GM18907 (cell line): ENCODE results near the gene FAH.
"Not testable (repeated sequence)": the region's sequence is repeated elsewhere in the genome, so short reads cannot be mapped to it uniquely, and the experiment has no call there.

Experiments used
- ATAC-seq: cut with Tn5 transposase; IDR thresholded peaks from one replicate; pipeline ENCODE4 v1.9.1; 2021; ENCODE audit warnings: mild to moderate bottlenecking, moderate library complexity; ENCODE audit not compliant: unreplicated experiment

The FAH gene

GRCh38 chr15:80151148-80151547 is 1.7 kb upstream of the FAH start:
- ATAC-seq = no peak

GRCh38 chr15:80151576-80151975 is 1.2 kb upstream of the FAH start:
- ATAC-seq = no peak

DNA sequence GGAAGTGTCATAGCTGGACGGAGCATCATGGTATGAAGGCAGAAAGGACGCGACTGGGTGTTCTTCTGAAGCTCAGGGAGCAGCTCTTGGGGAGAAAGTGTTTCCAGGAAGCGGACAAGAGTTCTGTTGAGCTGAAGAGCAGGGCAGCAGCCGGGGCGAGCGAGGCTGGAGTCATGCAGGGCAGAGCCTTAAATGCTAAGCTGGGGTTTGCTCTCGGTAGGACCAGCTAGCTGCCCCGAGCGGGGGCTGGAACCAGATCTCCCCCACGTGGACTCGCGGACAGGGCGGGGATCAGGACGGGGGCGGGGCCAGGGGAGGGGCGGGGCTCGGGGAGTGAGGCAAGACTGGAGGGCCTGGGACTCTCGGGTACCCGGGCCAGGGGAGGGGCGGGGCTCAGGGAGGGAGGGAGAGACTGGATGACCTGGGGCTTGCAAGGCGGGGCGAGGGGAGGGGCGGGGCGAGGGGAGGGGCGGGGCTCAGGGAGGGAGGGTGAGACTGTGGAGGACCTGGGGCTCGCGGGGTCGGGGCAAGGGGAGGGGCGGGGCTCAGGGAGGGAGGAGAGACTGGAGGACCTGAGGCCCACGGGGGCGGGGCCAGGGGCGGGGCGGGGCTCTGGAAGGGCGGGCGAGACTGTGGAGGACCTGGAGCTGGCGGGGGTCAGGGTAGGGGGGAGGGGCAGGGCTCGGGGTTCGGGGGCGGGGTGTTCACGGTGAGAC is 461 bp upstream of the FAH start:
- peak; percentile 57 for ATAC-seq

GRCh38 chr15:80153900-80154299 is 1.1 kb downstream of the FAH start:
- ATAC-seq = no peak

- no peak for ATAC-seq
Measured at GRCh38 chr15:80154336-80154735, 1.5 kb downstream of the FAH start.

DNA sequence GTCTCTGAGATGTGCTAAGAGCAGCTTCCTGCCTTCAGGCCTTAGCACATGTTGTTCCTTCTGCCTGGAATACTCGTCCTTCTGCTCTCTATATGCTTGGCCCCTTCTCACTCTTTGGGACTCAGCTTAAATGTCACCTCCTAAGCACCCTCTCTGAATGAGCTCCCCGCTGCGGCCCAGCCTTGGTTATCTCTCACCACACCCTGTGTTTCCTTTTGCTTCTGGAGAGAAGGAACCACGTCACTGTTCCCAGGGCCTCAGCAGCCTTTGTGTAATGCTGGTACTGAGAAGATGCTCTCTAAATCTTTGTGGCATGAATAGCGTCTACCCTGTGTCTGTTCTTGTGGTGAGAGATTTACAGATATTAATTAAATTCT is 2.2 kb downstream of the FAH start:
- ATAC-seq = no peak

DNA sequence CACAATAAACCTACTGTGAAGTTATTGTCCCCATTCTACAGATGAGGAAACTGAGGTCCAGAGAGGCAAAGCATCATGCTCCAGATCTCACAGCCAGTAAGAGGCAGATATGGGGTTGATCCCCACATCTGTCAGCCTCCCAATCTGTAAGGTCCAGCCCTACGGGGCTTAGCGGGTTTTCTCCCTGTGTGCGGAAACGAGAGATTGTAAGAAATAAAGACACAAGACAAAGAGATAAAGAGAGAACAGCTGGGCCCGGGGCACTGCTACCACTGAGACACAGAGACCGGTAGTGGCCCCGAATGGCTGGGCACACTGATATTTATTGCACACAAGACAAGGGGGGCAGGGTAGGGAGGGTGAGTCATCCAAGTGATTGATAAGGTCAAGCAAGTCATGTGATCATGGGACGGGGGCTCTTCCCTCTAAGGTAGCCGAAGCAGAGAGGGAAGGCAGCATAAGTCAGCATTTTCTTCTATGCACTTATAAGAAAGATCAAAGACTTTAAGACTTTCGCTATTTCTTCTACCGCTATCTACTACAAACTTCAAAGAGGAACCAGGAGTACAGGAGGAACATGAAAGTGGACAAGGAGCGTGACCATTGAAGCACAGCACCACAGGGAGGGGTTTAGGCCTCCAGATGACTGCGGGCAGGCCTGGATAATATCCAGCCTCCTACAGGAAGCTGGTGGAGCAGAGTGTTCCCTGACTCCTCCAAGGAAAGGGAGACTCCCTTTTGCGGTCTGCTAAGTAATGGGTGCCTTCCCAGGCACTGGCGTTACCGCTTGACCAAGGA is 2.8 kb downstream of the FAH start:
- ATAC-seq = not testable (repeated sequence)

DNA sequence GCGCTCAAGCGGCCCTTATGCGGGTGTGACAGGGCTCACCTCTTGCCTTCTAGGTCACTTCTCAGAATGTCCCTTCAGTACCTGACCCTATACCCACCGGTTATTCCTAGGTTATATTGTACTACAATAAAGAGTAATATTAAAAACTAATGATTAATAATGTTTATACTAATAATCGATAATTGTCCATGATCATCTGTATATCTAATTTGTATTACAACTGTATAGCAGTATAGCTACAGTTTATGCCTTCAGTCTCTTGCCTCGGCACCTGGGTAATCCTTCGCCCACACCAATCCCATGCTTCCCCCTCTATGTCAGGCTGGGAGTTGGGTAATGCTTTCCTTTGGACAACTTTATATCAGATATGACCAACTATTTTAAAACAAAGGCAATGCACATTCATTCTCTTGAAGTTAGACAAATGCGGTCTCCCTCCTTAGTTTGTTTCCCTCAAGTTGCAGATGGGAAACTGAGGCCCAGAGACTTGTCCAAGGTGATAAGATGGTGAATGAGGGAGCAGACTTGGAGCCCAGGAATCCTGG is 3.4 kb downstream of the FAH start:
- no peak for ATAC-seq

GRCh38 chr15:80157215-80157614 is 4.4 kb downstream of the FAH start:
- ATAC-seq = no peak

- ATAC-seq = no peak
Measured at GRCh38 chr15:80159301-80159700, 6.5 kb downstream of the FAH start.

GRCh38 chr15:80159811-80160569 is 7.2 kb downstream of the FAH start:
- no peak for ATAC-seq

DNA sequence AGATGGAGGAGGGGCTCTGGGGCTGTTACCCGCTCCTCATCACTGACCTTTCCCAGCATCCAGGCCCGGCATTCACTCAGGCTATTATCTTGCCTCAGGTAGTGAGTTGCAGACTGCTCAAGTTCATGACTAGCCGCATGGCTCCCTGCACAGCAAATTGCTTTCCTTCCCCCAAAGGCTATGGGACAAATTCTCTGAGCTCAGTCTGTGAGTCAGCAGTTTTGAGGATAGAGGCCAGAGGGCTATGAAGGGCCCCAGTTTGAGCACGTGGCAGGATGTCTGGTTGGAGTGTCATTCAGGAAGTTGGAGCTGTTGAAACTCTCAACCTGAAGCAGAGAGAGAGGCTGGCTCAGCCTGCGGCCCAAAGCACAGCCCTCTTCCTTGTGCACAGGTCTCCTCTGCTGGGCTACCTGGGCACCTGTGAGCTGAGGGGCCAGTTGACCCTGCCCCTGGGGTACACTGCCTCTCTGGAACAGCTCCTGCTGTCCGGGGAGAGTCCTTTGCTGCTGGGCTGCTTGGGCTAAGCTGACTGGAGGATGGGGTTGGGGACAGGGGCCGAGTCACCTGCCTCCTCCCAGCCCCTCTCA is 7.9 kb downstream of the FAH start:
- peak; percentile 77 for ATAC-seq

DNA sequence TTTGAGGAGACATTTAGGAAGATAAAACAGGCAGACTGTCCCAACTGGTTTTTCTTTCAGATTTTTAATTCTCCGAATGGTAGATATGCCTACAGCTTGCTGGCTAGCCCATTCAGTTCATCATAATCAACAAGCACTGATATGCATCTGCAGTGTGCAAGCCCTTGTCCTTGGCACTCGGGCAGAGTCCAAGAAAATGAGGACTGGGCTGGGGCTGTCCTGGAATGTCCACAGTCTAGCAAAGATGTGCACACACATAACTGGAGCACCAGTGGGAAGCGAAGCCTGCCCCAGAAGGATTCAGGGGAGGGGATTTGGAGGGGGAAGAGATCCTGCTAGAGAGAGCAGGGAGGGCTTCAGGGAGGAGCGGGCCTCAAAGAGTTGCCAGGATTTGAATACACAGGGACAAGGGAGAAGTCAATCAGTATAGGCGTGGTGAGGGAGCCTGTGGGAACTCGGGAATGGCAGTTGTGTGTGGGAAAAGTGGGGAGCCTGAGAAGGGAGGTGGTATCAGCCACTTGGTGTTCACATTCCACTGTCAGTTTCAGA is 8.7 kb downstream of the FAH start:
- no peak for ATAC-seq

GRCh38 chr15:80162059-80162554 is 9.3 kb downstream of the FAH start:
- ATAC-seq = no peak

DNA sequence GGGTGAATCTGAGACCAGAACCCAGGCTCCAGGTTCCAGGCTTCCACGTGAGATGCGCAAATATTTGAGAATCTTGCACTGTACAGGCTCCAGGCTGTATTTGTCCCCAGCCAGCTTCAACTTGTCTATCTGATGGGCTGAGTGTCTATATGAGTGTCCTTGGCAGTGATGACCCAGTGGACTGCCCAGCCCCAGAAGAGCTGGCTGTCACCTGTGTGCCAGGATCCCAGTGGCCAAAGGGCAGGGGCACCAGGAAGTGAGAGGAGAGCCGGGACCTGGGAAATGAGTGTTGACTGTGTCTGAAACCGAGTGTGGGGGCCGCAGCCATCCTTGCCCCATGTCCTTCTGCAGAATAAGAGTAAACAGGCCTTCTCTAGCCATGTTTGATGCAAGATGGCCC is 10.4 kb downstream of the FAH start:
- ATAC-seq = no peak

GRCh38 chr15:80163897-80164296 is 11.1 kb downstream of the FAH start:
- no peak for ATAC-seq

DNA sequence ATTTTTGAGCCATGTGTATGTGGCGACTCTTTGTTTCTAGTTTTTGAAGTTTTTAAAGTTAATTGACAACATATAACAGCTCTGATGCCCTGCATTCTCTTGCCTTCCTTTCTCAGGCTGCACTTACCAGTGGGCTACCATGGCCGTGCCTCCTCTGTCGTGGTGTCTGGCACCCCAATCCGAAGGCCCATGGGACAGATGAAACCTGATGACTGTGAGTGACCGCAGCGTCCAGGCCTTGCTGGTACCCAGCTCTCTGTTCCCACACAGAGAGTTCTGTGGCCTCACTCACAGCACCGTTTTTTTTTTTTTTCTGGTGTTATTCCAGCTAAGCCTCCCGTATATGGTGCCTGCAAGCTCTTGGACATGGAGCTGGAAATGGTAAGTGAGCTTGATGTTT is 15.1 kb downstream of the FAH start:
- no peak for ATAC-seq

GRCh38 chr15:80168421-80168820 is 15.6 kb downstream of the FAH start:
- no peak for ATAC-seq

- no peak for ATAC-seq
Measured at GRCh38 chr15:80169768-80170357, 17.1 kb downstream of the FAH start.

DNA sequence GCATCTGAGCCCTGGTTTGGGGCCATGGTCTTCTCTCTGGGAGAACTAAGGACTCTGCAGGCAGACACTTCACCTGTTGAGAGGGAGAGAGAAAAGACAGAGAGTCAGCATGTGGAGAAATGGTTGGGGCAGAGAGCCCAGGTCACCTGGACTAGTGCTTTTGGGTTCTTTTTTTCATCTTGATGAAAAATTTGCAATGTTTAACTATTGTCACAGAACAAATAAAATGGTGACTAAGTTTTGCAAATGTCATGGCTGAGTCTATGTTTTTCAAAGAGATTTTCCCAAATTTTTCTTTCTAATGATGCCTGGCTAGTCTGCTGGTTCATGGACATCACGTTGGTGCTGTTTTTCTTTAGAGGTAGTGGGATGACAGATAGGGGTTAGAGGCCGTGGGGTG is 17.8 kb downstream of the FAH start:
- ATAC-seq = no peak
